Activated CD8-positive, alpha-beta T cell treated with anti-CD3 and anti-CD28 coated beads for 36 hours (primary cell): ENCODE measurements around the gene G6PD. TPM values are rescaled to one million over a fixed set of nuclear protein-coding genes. Genes with fewer than 3 reads are reported as not detected.
"Not testable (repeated sequence)": the region's sequence is repeated elsewhere in the genome, so short reads cannot be mapped to it uniquely, and the experiment has no call there.

Experiments
- ATAC-seq: fragments of 200-7000 bp; cut with Tn5 transposase; one replicate; pipeline ENCODE4 v1.10.0; 2021; ENCODE audit warnings: mild to moderate bottlenecking, moderate library complexity
- CTCF ChIA-PET: fragments of 350-600 bp; sonication (Branson Sonifier 250); formaldehyde crosslinking; loops from one replicate; lab custom pipeline; 2021; ENCODE audit warnings: antibody characterized with exemption; lab: Charles Lee
- POLR2A ChIA-PET: fragments of 350-600 bp; sonication (Branson Sonifier 250); formaldehyde crosslinking; loops from one replicate; lab custom pipeline; 2021; ENCODE audit warnings: antibody characterized with exemption; lab: Charles Lee
- DNase-seq: peaks from one replicate; pipeline ENCODE4 v3.0.0-alpha.2; 2020
- H3K27ac Mint-ChIP-seq: one replicate; pipeline ENCODE4 v1.8.0; 2021; ENCODE audit warnings: mild to moderate bottlenecking, mixed read lengths
- H3K27me3 Mint-ChIP-seq: one replicate; pipeline ENCODE4 v1.8.0; 2021; ENCODE audit warnings: mixed read lengths
- H3K36me3 Mint-ChIP-seq: one replicate; pipeline ENCODE4 v1.8.0; 2021; ENCODE audit warnings: low read depth, mixed read lengths
- H3K4me1 Mint-ChIP-seq: one replicate; pipeline ENCODE4 v1.8.0; 2021; ENCODE audit warnings: low read depth, mixed read lengths
- H3K4me3 Mint-ChIP-seq: one replicate; pipeline ENCODE4 v1.8.0; 2021; ENCODE audit warnings: mild to moderate bottlenecking, moderate library complexity, mixed read lengths
- H3K9me3 Mint-ChIP-seq: one replicate; pipeline ENCODE4 v1.8.0; 2021; ENCODE audit warnings: mixed read lengths
- intact Hi-C: fragments of 100-400 bp; cut with micrococcal nuclease; formaldehyde crosslinking; loops from one replicate; pipeline ENCODE4 v1.10.0; 2022
- total RNA-seq, 2 experiments: library from RNA; stranded (reverse); gene quantifications; one replicate each; pipeline ENCODE4 v1.2.3, GENCODE V29; 2021
- TF ChIP-seq, protein P1 (sequence below): fragments of 200-600 bp; IDR thresholded peaks from one replicate; pipeline ENCODE4 v1.8.0; 2022; ENCODE audit warnings: antibody characterized with exemption, mild to moderate bottlenecking

Gene G6PD
- total RNA-seq, 2 experiments from 2014 or later: 88.4 to 92.5 TPM

DNA sequence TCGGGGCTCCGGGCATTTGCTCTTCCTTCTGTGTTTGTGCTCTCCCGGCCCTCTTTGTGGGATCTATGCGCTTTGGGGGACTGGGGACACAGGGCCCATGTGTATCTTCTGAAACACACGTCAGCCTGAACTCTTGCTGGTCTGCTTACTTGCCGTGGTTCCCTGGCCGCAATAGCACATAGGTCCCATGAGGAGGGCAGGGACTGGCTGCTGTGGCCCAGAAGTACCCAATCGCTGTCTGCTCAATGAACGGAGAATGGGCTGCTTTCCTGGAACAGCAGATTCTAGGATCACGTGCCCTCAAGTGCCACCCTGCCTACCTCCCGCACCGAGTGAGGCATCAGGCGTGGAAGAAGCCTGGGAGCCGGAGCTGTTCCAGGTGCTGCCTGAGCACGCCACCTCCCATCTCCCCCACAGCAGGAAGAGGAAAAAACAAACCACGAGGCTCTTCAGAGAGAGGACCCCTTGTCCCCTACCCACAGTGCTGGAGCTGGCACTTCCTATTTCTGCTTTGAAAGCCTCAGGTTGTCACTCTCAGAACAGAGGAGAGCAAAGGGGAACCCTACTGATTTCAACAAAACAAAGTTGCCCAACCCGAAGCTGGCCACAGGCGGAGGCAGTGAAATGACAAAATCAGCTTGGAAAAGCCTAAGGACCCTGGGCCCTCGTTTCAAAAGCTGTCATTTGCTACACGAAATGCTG, 3.8 kb downstream of the G6PD start:
- CTCF ChIA-PET: interaction anchor here (1.2 to 1.5 kb wide), 2 partner anchors 9 to 169 kb away, joined by 3 read pairs; partner anchors contain the start of gene FLNA
- TF ChIP-seq, protein P1, sequence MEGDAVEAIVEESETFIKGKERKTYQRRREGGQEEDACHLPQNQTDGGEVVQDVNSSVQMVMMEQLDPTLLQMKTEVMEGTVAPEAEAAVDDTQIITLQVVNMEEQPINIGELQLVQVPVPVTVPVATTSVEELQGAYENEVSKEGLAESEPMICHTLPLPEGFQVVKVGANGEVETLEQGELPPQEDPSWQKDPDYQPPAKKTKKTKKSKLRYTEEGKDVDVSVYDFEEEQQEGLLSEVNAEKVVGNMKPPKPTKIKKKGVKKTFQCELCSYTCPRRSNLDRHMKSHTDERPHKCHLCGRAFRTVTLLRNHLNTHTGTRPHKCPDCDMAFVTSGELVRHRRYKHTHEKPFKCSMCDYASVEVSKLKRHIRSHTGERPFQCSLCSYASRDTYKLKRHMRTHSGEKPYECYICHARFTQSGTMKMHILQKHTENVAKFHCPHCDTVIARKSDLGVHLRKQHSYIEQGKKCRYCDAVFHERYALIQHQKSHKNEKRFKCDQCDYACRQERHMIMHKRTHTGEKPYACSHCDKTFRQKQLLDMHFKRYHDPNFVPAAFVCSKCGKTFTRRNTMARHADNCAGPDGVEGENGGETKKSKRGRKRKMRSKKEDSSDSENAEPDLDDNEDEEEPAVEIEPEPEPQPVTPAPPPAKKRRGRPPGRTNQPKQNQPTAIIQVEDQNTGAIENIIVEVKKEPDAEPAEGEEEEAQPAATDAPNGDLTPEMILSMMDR: no peak
- peaks cover 38% of the 10 kb centered on the region for H3K36me3 Mint-ChIP-seq
- peak overlapping the region; percentile 97 for H3K27ac Mint-ChIP-seq
- H3K27me3 Mint-ChIP-seq: no peaks in the 10 kb centered on the region
- POLR2A ChIA-PET: interaction anchor here (0.7 to 2.0 kb wide), 10 partner anchors 16 to 196 kb away, joined by 3 to 10 read pairs (median 4); partner anchors contain the start of genes ATP6AP1, DNASE1L1, RPL10 and UBL4A
- H3K4me1 Mint-ChIP-seq: peaks cover 48% of the 10 kb centered on the region
- ATAC-seq: peak; percentile 12
- intact Hi-C loops: no loop called here
- H3K4me3 Mint-ChIP-seq: peak overlapping the region; percentile 79
- H3K9me3 Mint-ChIP-seq: no peaks in the 10 kb centered on the region
- DNase-seq: peak; percentile 62

DNA sequence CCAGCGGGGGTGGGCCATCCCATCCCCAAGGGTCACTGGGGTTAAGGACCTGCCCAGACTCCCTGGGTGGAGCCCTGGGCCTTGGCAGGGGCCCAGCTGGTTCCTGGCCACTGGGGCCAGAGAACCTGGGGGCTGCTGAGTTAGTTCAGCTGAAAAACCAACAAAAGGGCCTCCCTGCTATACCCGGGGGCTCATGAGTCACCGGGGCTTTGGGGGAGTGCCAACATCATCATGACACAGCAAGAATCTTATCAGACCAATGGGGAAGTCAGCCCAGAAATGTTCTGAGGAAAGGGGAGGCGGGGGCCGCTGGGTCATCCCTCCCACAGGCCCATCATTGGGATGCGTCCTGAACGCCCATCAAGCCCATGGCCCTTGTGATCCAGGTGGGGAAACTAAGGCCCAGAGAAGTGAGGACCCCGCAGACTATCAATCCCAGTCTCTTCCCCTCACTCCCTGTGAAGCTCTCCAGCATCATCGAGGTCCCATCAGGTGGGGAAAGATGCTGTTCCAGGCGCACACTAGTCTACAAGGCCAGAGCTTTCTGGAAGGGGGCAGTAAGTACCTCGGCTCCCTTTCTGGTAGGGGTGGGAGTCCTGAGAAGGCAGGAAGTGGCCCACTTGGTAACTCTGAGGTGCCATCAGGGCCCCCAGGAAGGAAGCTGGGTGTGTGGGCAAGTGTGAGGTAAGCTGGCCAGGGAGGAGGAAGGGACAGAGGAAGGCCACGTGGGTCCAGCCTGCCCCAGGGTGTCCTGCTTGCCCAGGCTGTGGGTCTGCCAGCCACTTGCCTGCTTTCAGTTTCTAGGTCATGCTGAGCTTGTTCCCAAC, 4.5 kb downstream of the G6PD start:
- POLR2A ChIA-PET: interaction anchor here (0.7 to 2.0 kb wide), 10 partner anchors 15 to 169 kb away, joined by 3 to 10 read pairs (median 4); partner anchors contain the start of genes ATP6AP1, DNASE1L1, RPL10 and UBL4A
- ATAC-seq (peak; percentile 34), DNase-seq (peak; percentile 79)
- Mint-ChIP-seq H3K27ac (peak overlapping the region; percentile 97), H3K4me1 (peaks cover 51% of the 10 kb centered on the region), H3K27me3 (no peaks in the 10 kb centered on the region), H3K4me3 (peak overlapping the region; percentile 79), H3K36me3 (peaks cover 36% of the 10 kb centered on the region), H3K9me3 (no peaks in the 10 kb centered on the region)
- intact Hi-C loops: no loop called here
- CTCF ChIA-PET: interaction anchor here (0.9 to 1.5 kb wide), 2 partner anchors 8 to 15 kb away, joined by 3 to 4 read pairs; no protein-coding TSS in a partner anchor
- TF ChIP-seq, protein P1: no peak

DNA sequence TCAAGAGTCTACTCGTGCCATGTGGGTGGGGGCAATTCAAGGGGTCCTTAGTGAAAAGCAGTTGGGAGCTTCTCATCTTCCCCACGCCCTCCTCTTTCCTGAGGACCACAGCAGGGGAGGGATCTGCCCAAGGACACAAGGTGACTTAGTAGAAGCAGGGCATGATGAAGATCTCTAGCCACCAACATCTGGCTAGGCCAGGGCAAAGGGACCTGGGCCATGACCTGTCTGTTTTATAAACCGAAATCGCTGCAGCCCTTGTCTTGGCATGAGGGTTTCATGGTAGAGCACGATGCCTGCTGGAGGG, 5.1 kb downstream of the G6PD start:
- ATAC-seq (no peak), DNase-seq (no peak)
- Mint-ChIP-seq H3K9me3 (no peaks in the 10 kb centered on the region), H3K27me3 (no peaks in the 10 kb centered on the region), H3K4me3 (no peak overlapping the region), H3K36me3 (peaks cover 36% of the 10 kb centered on the region), H3K27ac (peak overlapping the region; percentile 97), H3K4me1 (peaks cover 51% of the 10 kb centered on the region)
- intact Hi-C loops: no loop called here
- POLR2A ChIA-PET: interaction anchor here (0.7 to 1.6 kb wide), 5 partner anchors 15 to 168 kb away, joined by 3 to 5 read pairs (median 3); no protein-coding TSS in a partner anchor
- CTCF ChIA-PET: interaction anchor here (0.9 to 1.5 kb wide), 3 partner anchors 8 to 168 kb away, joined by 3 to 4 read pairs (median 3); no protein-coding TSS in a partner anchor
- TF ChIP-seq, protein P1: no peak

GRCh38 chrX:154540897-154541535, 5.6 kb downstream of the G6PD start:
- TF ChIP-seq, protein P1: no peak
- ChIA-PET CTCF (interaction anchor here (0.9 to 1.4 kb wide), 2 partner anchors 14 to 168 kb away, joined by 3 to 4 read pairs; no protein-coding TSS in a partner anchor), POLR2A (interaction anchor here (0.7 to 1.6 kb wide), 5 partner anchors 14 to 167 kb away, joined by 3 to 5 read pairs (median 3); no protein-coding TSS in a partner anchor)
- Mint-ChIP-seq H3K4me1 (peaks cover 48% of the 10 kb centered on the region), H3K27me3 (no peaks in the 10 kb centered on the region), H3K4me3 (no peak overlapping the region), H3K36me3 (peaks cover 32% of the 10 kb centered on the region), H3K27ac (peak overlapping the region; percentile 97), H3K9me3 (no peaks in the 10 kb centered on the region)
- ATAC-seq (no peak), DNase-seq (no peak)
- intact Hi-C loops: no loop called here

- H3K27me3 Mint-ChIP-seq, H3K4me3 Mint-ChIP-seq, DNase-seq, ATAC-seq, intact Hi-C loops, H3K9me3 Mint-ChIP-seq: not testable (repeated sequence)
- CTCF ChIA-PET: interaction anchor here (1.4 kb wide), 1 partner anchor 167 kb away, joined by 3 read pairs; no protein-coding TSS in a partner anchor
- Mint-ChIP-seq H3K36me3 (peaks cover 28% of the 10 kb centered on the region), H3K4me1 (peaks cover 46% of the 10 kb centered on the region), H3K27ac (peak overlapping the region; percentile 34)
- POLR2A ChIA-PET: interaction anchor here (1.1 to 1.2 kb wide), 2 partner anchors 8 to 53 kb away, joined by 3 read pairs; no protein-coding TSS in a partner anchor
Measured at GRCh38 chrX:154540365-154540764, 6.3 kb downstream of the G6PD start.
